ENCODE results near the gene MBD6. TPM values are rescaled to one million over a fixed set of nuclear protein-coding genes. Genes with fewer than 3 reads are reported as not detected.
A peak's percentile ranks its signal among the peaks of the same experiment; 100 is the strongest.

MBD6 gene
- polyA plus RNA-seq, 3 donors = 2.4 to 47.7 (median 2.6) TPM

DNA sequence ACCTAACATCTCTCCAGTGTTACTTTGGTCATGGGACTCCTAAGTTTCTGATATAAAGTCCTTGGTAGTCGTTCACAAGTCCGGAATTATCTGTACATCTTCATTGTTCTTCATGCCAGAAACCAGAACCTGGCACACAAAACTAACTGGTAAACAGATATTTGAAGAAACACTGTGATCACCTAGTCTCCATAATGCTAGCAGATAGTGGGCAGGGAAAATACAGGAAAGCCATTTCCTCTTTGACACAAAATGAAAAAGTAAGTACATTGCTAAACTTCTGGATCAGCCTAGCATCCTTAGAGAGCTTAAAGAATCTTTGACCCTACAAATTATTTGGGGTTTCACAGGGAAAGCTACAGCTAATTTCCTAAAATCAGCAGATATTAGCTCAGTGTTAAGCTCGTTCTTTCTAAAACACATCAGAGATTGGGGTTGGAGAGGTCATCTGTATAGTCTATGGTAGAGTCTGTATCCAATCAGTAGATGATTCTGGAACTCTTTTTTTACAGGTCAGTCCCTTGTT is 7.2 kb upstream of the MBD6 start:
- Mint-ChIP-seq H3K27ac (peak overlapping the region in 2 of 7 donors; percentile 4 to 29), H3K4me3 (no peak overlapping the region)
- intact Hi-C loops (cut with micrococcal nuclease) = no loop called here

DNA sequence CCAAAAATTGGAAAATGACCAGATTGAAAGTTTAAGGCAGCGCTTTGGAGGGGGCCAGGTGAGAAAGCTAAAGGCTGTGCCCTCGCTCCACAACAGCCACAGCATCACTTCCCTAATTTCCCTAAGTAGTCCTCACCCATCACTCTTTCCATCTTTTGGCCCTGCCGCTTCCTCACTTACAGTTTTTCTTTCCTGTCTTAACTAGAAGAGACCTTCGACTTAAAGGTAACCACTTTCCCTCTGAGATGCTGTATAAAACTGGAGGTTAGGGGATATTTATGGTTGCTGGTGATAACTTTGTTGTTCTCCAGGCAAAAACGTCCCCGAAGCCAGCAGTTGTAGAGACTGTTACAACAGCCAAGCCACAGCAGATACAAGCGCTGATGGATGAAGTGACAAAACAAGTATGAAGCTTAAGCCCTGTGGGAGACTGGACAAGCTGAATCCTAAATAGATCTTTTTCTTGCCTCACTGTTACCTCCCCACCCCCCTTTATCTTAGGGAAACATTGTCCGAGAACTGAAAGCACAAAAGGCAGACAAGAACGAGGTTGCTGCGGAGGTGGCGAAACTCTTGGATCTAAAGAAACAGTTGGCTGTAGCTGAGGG is 6.6 kb upstream of the MBD6 start:
- no peaks in the 10 kb centered on the region for H3K27me3 ChIP-seq (ENCODE audit: control insufficient read depth in 2 of 2, insufficient read depth in 2 of 2, low read length in 2 of 2)
- H3K79me2 ChIP-seq (ENCODE audit: insufficient read depth, low read length) = peaks cover 38% of the 10 kb centered on the region
- peaks cover 22 to 23% of the 10 kb centered on the region in 2 donors for H3K4me1 ChIP-seq (ENCODE audit: control insufficient read depth in 1 of 2, insufficient read depth in 2 of 2, low read length in 2 of 2)
- Mint-ChIP-seq H3K4me3 (no peak overlapping the region), H3K27me3 (ENCODE audit: low read depth in 3 of 3) (peaks cover 0 to 1% (median 0%) of the 10 kb centered on the region in 3 donors), H3K27ac (peak overlapping the region in 5 of 7 donors; percentile 1 to 77 (median 54)), H3K36me3 (peaks cover 76 to 78% of the 10 kb centered on the region in 2 donors), H3K4me1 (peaks cover 22% of the 10 kb centered on the region), H3K9me3 (no peaks in the 10 kb centered on the region)
- H3K4me2 ChIP-seq (replicated peaks; ENCODE audit: extremely low read depth, low read length, poor library complexity, severe bottlenecking) = no peak overlapping the region
- WGBS (ENCODE audit: insufficient coverage) = 69% methylated on average over 8 of the region's 11 CpGs
- intact Hi-C loops (cut with micrococcal nuclease) = no loop called here
- TF ChIP-seq, protein P1, sequence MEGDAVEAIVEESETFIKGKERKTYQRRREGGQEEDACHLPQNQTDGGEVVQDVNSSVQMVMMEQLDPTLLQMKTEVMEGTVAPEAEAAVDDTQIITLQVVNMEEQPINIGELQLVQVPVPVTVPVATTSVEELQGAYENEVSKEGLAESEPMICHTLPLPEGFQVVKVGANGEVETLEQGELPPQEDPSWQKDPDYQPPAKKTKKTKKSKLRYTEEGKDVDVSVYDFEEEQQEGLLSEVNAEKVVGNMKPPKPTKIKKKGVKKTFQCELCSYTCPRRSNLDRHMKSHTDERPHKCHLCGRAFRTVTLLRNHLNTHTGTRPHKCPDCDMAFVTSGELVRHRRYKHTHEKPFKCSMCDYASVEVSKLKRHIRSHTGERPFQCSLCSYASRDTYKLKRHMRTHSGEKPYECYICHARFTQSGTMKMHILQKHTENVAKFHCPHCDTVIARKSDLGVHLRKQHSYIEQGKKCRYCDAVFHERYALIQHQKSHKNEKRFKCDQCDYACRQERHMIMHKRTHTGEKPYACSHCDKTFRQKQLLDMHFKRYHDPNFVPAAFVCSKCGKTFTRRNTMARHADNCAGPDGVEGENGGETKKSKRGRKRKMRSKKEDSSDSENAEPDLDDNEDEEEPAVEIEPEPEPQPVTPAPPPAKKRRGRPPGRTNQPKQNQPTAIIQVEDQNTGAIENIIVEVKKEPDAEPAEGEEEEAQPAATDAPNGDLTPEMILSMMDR (IDR thresholded peaks at IDR 0.05) = no peak
- peaks cover 58% of the 10 kb centered on the region for H4K20me1 ChIP-seq (ENCODE audit: insufficient read depth, low read length)
- no peaks in the 10 kb centered on the region for H3K9me3 ChIP-seq (replicated peaks in 1 of 2; ENCODE audit: control insufficient read depth in 1 of 2, insufficient read depth in 1 of 2, low read length in 2 of 2)
- H3K4me3 ChIP-seq (replicated peaks in 1 of 3; ENCODE audit: low read depth in 2 of 3, low read length in 3 of 3) = no peak overlapping the region
- no peak overlapping the region for H3K9ac ChIP-seq (ENCODE audit: insufficient read depth, low read length, poor library complexity, severe bottlenecking)
- DNase-seq = no peak
- peak overlapping the region in 1 of 2 donors; percentile 56 for H3K27ac ChIP-seq (ENCODE audit: low read depth in 1 of 2, low read length in 2 of 2)
- H3K36me3 ChIP-seq (replicated peaks in 1 of 2; ENCODE audit: control insufficient read depth in 1 of 2, insufficient read depth in 2 of 2, low read length in 2 of 2) = peaks cover 67 to 72% of the 10 kb centered on the region in 2 donors
- H2AFZ ChIP-seq (ENCODE audit: insufficient read depth, low read depth, low read length, poor library complexity, severe bottlenecking) = no peak overlapping the region

More for the DNA sequence above, 7.2 kb upstream of the MBD6 start:
- Histone ChIP-seq H3K4me3 (replicated peaks in 1 of 3; ENCODE audit: low read depth in 2 of 3, low read length in 3 of 3) (no peak overlapping the region), H3K9ac (ENCODE audit: insufficient read depth, low read length, poor library complexity, severe bottlenecking) (no peak overlapping the region), H3K4me2 (replicated peaks; ENCODE audit: extremely low read depth, low read length, poor library complexity, severe bottlenecking) (no peak overlapping the region), H2AFZ (ENCODE audit: insufficient read depth, low read depth, low read length, poor library complexity, severe bottlenecking) (no peak overlapping the region), H3K36me3 (replicated peaks in 1 of 2; ENCODE audit: control insufficient read depth in 1 of 2, insufficient read depth in 2 of 2, low read length in 2 of 2) (peaks cover 68 to 78% of the 10 kb centered on the region in 2 donors), H3K9me3 (replicated peaks in 1 of 2; ENCODE audit: control insufficient read depth in 1 of 2, insufficient read depth in 1 of 2, low read length in 2 of 2) (no peaks in the 10 kb centered on the region), H3K79me2 (ENCODE audit: insufficient read depth, low read length) (peaks cover 38% of the 10 kb centered on the region), H3K27me3 (ENCODE audit: control insufficient read depth in 2 of 2, insufficient read depth in 2 of 2, low read length in 2 of 2) (no peaks in the 10 kb centered on the region), H4K20me1 (ENCODE audit: insufficient read depth, low read length) (peaks cover 58% of the 10 kb centered on the region), H3K27ac (ENCODE audit: low read depth in 1 of 2, low read length in 2 of 2) (peak overlapping the region in 1 of 2 donors; percentile 56), H3K4me1 (ENCODE audit: control insufficient read depth in 1 of 2, insufficient read depth in 2 of 2, low read length in 2 of 2) (peaks cover 19 to 20% of the 10 kb centered on the region in 2 donors)
- Mint-ChIP-seq H3K4me1 (peaks cover 19% of the 10 kb centered on the region), H3K9me3 (peaks cover 0 to 1% (median 0%) of the 10 kb centered on the region in 7 donors), H3K27me3 (ENCODE audit: low read depth in 3 of 3) (peaks cover 0 to 1% (median 0%) of the 10 kb centered on the region in 3 donors), H3K36me3 (peaks cover 79 to 82% of the 10 kb centered on the region in 2 donors)
- TF ChIP-seq, protein P1 (IDR thresholded peaks at IDR 0.05) = no peak
- no CpG with 5 or more reads among the region's 3 CpGs for WGBS (ENCODE audit: insufficient coverage)
- DNase-seq = no peak

All from CD14-positive monocyte (primary cell).